ENCODE results near the gene SDK2. TPM values are rescaled to one million over a fixed set of nuclear protein-coding genes. Genes with fewer than 3 reads are reported as not detected.
"Not testable (repeated sequence)": the region's sequence is repeated elsewhere in the genome, so short reads cannot be mapped to it uniquely, and the experiment has no call there.

The SDK2 gene
- polyA plus RNA-seq, 4 donors, result 8.9 to 9.8 (median 8.9) TPM

- no peak for DNase-seq (ENCODE audit: low read depth in 4 of 4, low spot score in 3 of 4)
These were observed 304.1 kb downstream of the SDK2 start for GRCh38 chr17:73340093-73340596.

- no peak for DNase-seq (ENCODE audit: low read depth in 4 of 4, low spot score in 3 of 4)
These were observed 305.6 kb downstream of the SDK2 start for GRCh38 chr17:73338566-73339197.

GRCh38 chr17:73338050-73338521 is 306.2 kb downstream of the SDK2 start:
- DNase-seq (ENCODE audit: low read depth in 4 of 4, low spot score in 3 of 4), result no peak

- no peak for DNase-seq (ENCODE audit: low read depth in 4 of 4, low spot score in 3 of 4)
These were observed 306.9 kb downstream of the SDK2 start for GRCh38 chr17:73337330-73337710.

GRCh38 chr17:73336408-73337329 is 307.6 kb downstream of the SDK2 start:
- no peak for DNase-seq (ENCODE audit: low read depth in 4 of 4, low spot score in 3 of 4)

GRCh38 chr17:73335591-73336407 is 308.4 kb downstream of the SDK2 start:
- no peak for DNase-seq (ENCODE audit: low read depth in 4 of 4, low spot score in 3 of 4)

GRCh38 chr17:73334771-73335513 is 309.3 kb downstream of the SDK2 start:
- no peak for DNase-seq (ENCODE audit: low read depth in 4 of 4, low spot score in 3 of 4)

- not testable (repeated sequence) for DNase-seq (ENCODE audit: low read depth in 4 of 4, low spot score in 3 of 4)
These were observed 310.8 kb downstream of the SDK2 start for GRCh38 chr17:73333445-73333844.

DNA sequence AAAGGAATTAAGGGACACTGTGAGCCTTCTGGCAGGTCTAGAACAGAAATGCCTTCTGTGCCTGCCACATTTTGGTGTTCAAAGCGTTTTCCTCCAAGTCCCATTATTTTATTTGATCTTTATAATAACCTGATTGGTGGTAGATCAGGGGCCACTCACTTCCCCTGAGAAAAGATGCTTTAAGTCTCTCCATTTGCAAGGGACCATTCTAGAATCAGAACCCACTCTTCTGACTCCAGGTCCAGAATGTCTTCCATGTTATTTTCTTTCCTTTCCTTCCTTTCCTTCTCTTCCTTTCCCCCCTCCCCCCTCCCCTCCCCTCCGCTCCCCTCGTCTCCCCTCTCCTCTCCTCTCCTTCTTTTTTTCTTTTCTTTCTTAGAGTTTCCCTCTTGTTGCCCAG is 313.2 kb downstream of the SDK2 start:
- DNase-seq (ENCODE audit: low read depth in 4 of 4, low spot score in 3 of 4), result no peak

DNA sequence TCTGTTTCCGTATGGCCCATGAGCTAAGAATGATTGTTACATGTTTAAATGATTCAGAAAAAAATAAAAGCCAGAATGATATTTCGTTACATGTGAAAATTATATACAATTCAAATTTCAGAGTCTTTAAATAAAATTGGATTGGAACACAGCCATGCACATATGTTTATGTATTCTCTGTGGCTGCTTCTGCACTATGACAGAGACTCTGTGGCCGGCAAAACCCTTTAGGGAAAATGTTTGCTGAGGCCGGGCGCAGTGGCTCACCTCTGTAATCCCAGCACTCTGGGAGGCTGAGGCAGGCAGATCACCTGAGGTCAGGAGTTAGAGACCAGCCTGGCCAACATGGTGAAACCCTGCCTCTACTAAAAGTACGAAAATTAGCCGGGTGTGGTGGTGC is 316.6 kb downstream of the SDK2 start:
- DNase-seq (ENCODE audit: low read depth in 4 of 4, low spot score in 3 of 4), result no peak

- no peak for DNase-seq (ENCODE audit: low read depth in 4 of 4, low spot score in 3 of 4)
These were observed 318.8 kb downstream of the SDK2 start for GRCh38 chr17:73325527-73325842.

DNA sequence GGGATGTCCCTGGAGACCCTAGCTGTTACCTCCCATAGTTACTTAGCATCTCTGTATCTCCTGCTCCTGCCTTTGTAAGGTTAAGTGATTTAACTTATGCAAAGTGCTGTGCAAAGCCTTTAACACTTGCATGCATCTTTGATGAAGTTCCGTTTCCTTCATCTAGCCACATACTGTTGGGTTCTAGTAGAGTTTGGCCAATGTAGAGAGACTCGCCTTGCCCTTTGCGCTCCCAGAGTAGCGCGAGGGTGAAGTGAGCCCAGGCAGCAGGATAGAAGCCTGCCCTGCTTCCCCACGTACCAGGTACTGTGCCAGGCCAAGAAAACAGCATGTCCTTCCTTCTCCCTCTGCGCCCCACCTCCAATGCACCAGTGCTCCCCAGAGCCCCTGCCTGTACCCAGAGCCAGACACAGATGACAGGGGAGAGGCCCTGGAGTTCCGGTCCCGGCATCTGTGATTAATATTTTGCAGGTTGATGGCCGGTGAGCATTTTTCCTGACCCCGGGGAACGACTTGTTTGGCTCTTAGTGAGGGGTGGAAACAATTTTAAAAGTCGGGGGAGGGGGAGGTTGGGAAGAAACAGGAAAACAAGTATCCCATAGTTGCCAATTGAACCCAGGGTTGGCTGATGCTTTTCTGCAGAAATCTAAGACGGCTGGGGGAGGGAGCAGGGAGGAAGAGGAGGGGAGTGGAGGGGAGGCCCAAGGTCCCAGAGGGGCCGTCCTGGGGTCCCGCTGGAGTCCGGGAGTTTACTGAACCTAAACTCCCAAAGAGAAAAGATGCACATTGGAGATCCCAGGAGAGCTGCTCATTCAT is 319.3 kb downstream of the SDK2 start:
- DNase-seq (ENCODE audit: low read depth in 4 of 4, low spot score in 3 of 4), result no peak

DNA sequence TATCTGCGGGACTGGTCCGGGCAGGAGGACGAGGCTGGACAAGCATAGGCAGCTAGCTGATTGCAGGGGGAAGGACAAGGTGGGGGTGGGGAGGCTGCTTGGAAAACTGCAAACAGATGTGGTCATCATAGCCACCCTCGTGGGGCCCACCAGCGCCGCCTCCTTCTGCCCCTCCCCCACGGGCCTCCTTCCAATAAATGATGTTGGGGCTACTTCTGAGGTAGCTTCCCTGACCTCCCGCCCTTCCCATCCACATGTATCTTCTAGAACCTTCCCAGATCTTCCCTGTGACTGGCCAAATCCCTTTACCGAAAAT is 320.1 kb downstream of the SDK2 start:
- no peak for DNase-seq (ENCODE audit: low read depth in 4 of 4, low spot score in 3 of 4)

DNA sequence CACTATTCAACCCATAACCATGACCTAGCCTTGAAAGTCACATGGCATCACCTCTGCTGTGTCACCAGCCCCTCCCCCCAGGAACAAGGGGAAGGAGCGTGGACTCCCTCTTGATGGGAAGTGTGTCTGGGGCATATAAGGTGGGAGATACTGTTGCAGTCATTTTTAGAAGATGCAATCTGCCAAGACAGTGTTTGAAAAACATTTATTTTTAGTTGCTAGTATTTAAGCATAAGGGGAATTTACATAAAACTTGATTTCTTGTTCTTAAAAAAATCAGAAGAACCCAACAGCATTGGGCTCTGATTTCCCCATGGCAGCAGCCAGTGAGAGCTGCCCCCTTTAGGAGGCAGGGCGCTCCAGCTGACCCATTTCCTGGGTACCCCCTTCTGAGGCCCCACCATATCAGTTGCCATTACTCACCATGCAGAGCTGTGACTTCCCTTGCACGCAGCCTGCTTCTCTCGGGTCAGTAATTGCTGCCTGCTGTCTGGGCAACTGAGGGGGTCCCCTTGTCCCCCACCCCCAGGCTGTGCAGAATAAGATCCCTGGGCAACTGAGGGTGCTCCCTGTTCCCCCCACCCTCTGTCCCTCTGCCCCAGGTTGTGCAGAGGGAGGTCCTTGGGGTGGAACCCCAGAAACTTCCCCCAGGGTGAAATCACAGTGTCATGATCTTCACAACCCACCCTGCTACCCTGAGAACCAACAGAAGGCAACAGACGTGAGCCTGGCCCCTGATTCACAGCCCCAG is 320.7 kb downstream of the SDK2 start:
- DNase-seq (ENCODE audit: low read depth in 4 of 4, low spot score in 3 of 4), result no peak

- DNase-seq (ENCODE audit: low read depth in 4 of 4, low spot score in 3 of 4), result no peak
These were observed 323.5 kb downstream of the SDK2 start for GRCh38 chr17:73320601-73321264.

DNA sequence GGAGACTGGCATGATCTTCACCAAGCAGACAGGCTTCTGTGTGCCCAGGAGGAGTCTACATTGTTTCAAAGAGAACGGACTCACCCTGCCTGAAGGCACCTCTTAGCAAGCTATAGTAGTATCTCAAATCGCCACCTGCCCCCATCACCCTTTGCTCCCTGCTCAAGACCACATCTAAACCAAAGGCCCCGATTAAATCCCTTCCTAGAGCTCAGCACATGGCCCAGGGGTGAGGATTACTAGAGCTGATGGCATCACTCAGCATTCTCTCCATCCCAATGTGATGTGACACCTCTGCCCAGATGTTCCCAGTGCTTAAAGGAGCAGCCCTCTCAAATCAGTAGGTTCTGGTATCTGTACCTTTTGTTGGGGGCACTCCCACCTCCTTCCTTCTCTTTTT is 324.5 kb downstream of the SDK2 start:
- DNase-seq (ENCODE audit: low read depth in 4 of 4, low spot score in 3 of 4), result no peak

- DNase-seq (ENCODE audit: low read depth in 4 of 4, low spot score in 3 of 4), result no peak
These were observed 325.4 kb downstream of the SDK2 start for GRCh38 chr17:73318836-73319235.

DNA sequence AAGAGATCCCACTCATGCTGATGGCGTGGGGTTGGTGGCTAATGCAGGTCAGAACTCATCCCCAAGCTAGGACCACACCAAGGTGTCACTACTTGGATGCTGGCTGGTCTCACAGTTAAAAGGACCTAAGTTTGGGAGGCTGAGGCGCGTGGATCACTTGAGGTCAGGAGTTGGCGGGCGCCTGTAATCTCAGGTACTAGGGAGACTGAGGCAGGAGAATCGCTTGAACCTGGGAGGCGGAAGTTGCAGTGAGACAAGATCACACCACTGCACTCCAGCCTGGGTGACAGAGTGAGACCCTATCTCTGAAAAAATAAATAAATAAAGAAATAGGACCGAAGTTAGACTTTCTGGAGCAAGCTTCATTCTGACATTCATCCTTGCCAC is 325.8 kb downstream of the SDK2 start:
- DNase-seq (ENCODE audit: low read depth in 4 of 4, low spot score in 3 of 4), result no peak
